HG02981 (cell line): ENCODE measurements around the gene PSMB11.
A peak's percentile ranks its signal among the peaks of the same experiment; 100 is the strongest.
"Not testable (repeated sequence)": the region's sequence is repeated elsewhere in the genome, so short reads cannot be mapped to it uniquely, and the experiment has no call there.

ENCODE experiments used
- ATAC-seq: cut with Tn5 transposase; IDR thresholded peaks from one replicate; pipeline ENCODE4 v1.9.1; 2021; ENCODE audit warnings: mild to moderate bottlenecking, moderate library complexity; ENCODE audit not compliant: unreplicated experiment

Gene PSMB11

DNA sequence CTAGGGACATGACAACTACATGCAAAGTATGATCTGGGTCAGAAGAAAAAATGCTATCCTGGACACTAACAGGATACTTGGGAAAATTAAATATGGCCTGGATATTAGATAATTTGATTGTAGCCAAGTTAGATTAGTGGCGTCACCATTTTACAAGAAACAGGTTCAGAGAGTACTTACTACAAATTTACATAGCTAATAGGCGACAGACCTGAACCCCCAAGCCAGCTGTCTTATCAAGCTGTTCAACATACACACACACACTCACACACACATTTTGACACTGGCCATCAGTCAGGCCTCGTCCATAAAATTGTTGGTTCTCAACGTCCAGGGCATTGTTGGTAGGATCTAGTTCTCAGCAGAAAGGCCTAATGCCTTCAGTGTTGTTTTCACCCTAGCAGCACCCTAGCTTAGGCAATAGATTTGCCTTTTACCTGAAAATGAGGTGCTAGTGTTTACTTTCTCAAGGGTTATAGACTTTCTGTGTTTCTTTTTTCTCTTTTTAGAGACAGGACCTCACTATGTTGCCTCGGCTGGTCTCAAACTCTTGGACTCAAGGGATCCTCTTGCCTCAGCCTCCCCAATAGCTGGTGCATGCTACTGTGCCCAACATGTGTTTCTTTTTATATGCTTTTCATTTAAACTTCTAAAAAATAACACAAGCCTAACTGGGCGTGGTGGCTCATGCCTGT is 28.8 kb upstream of the PSMB11 start:
- no peak for ATAC-seq

DNA sequence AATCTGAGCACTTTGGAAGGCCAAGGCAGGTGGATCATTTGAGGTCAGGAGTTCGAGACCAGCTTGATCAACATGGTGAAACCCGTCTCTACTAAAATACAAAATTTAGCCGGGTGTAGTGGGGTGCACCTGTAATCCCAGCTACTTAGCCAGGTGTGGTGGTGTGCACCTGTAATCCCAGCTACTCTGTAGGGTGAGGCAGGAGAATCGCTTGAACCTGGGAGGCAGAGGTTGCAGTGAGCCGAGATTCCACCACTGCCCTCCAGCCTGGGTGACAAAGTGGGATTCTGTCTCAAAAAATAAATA is 28.3 kb upstream of the PSMB11 start:
- ATAC-seq, result not testable (repeated sequence)

DNA sequence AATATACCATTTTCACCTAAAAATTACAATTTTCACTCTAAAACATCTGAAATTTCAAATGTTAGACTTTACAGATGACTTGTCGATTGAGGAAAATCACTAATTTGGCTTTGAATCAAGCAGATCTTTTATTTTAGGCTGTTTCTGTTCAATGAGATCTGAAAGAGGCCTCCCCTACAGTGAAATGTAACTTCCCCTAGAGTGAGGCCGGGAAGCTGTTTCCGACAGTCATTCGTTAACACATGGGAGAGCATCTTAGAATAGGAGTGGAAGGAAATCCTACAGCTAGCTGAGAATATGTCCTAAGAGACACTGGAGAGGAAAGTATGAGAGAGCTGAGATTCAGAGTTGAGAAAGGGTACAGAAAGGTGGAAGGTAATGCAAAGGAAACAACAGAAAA is 26.4 kb upstream of the PSMB11 start:
- ATAC-seq, result no peak

DNA sequence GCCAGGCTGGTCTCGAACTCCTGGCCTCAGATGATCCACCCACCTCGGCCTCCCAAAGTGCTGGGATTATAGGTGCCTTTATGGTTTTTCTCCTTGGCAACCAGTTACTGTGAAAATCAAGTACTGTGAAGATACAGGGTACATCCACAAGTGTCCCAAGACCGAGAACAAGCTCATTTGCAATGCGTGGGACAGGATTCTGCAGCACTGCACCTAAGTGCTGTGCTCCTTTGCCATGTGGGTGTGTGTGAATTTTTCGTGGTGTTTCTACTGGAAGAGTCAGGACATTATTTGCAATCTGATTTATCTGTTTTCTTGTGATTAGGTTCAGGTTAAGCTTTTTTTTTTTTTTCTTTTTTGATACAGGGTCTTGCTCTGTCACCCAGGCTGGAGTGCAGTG is 24.9 kb upstream of the PSMB11 start:
- no peak for ATAC-seq

GRCh38 chr14:23018107-23018506 is 23.9 kb upstream of the PSMB11 start:
- ATAC-seq, result no peak

DNA sequence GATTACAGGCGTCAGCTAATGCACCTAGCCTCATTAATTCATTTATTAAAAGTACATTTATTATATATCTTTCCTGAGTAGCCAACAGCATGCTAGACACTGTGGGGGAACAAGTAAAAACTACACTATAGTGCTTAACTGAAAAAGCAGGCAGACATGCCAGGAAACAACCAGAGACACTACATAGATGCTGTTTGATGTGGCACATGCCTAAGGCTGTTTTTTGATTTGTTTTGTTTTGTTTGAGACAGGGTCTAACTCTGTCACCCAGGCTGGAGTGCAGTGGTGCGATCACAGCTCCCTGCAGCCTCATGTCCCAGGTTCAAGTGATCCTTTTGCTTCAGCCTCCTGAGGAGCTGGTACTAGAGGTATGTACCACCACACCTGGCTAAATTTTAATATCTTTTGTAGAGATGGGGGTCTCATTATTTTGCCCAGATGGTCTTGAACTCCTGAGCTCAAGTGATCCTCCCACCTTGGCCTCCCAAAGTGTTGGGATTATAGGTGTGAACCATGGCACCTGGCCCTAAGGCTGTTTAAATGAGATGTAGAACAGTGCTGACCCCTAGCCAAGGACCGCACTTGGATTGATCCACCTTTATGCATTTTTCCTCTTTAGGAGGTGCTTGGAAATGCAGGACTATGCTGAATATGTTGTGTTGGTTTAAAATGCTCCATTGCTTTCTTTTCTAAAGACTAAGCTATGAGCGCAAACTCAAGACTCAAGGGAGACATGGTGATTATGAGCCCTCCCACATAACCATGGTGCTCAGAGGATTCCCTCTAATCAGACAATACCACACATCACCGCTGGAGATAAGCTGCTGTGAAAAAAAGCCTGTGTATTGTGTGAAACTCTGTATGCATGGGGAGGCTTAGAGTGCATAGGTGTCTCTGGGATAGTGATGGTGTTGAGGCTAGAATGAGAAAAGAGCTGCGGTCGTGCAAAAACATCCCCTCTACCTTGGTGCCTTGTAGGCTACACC is 21.6 kb upstream of the PSMB11 start:
- ATAC-seq, result no peak

DNA sequence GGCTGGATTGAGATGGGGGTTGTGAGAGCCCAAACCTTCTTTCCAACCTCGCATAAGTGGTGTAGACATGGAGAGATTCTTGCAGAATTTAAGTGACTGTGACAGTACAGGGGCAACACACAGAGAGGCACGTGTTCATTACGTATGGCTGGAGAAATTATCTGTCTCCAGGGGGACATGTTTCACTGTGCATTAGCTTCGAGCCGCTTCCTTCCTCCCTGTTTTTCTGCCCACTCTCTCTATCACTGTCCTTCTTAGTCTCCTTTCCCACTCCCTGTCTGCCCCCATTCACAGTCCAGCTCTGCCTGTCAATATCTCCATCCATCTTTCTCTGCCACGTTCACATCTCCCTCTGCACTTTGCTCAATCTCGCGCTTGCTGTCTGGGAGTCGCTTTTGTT is 20.6 kb upstream of the PSMB11 start:
- no peak for ATAC-seq

GRCh38 chr14:23021889-23022442 is 20.0 kb upstream of the PSMB11 start:
- ATAC-seq, result no peak

- no peak for ATAC-seq
Observed at GRCh38 chr14:23023022-23023794, 18.8 kb upstream of the PSMB11 start.

DNA sequence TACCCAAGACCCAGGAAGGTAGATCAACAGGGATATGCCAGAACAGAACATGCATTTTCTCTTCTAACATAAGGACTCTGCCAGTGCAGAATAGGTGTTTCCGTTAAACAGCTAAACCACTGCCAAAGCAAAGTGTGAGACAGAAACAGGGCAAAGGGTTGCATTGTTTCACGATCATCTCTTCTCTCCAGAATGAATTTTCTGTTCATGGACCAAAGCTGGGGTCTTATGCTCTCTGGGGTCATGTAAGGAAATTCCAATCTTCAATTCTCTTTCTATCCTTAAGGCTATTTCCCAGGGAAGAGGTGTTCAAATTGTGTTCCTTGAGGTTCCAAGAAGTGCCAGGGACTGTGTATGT is 18.2 kb upstream of the PSMB11 start:
- ATAC-seq, result no peak

DNA sequence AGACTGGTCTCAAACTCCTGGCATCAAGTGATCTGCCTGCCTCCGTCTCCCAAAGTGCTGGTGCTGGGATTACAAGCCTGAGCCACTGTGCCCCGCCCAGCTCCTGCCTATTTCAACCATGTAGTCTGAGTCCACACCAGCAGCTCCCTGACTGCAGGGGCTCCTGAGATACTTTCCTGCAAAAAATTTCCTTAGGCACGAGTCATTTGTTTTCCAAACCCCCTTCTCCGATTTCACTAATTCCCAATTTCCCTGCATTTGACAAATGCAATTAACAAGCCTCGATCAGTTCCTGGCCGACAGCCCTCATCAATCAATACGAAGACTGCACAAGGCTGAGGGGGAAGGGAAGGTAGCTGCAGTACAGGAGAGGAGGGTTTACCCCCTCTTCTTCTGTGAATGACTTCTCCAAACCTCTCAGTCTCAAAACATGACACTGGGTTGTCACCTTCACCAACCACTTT is 17.4 kb upstream of the PSMB11 start:
- ATAC-seq, result no peak

- no peak for ATAC-seq
Observed at GRCh38 chr14:23025151-23025814, 16.7 kb upstream of the PSMB11 start.

- ATAC-seq, result no peak
Observed at GRCh38 chr14:23028799-23029198, 13.2 kb upstream of the PSMB11 start.

DNA sequence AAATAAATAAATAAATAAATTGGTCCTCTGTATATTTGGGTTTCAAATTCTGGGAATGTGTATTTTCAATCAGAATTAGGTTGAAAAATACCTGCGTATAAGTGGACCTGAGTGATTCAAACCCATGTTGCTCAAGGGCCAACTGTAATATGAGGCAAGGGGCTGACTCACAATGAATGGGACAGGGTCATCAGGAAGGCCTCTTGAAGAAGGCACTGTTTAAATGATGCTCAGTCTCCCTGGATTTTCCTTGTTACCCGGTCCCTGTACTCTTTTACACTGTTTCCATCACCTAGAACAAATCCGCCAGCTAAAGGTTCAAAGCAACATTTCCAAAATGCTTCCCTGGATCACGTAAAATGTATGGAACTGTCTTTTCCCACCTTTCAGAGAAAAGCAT is 11.1 kb upstream of the PSMB11 start:
- no peak for ATAC-seq

DNA sequence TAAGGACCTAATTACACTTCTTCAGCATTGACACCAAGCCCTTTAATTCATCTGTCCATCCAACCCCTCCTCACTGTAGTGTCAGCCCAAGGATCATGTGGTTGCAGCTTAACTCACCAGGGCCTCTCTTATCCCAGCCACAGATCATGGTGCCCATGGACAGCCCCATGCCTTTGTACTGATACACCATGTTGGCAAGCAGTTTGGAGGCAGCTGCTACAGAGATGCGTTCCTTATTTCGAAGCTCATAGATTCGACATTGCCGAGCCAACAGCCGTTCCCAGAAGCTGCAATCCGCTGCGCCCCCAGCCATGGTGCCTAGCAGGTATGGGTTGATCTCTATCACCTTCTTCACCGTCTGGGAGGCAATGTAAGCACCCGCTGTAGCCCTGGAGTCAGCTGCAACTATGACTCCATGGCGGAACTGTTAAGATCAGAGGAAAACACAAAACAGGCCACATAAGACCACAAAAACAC is 8.7 kb upstream of the PSMB11 start:
- no peak for ATAC-seq

DNA sequence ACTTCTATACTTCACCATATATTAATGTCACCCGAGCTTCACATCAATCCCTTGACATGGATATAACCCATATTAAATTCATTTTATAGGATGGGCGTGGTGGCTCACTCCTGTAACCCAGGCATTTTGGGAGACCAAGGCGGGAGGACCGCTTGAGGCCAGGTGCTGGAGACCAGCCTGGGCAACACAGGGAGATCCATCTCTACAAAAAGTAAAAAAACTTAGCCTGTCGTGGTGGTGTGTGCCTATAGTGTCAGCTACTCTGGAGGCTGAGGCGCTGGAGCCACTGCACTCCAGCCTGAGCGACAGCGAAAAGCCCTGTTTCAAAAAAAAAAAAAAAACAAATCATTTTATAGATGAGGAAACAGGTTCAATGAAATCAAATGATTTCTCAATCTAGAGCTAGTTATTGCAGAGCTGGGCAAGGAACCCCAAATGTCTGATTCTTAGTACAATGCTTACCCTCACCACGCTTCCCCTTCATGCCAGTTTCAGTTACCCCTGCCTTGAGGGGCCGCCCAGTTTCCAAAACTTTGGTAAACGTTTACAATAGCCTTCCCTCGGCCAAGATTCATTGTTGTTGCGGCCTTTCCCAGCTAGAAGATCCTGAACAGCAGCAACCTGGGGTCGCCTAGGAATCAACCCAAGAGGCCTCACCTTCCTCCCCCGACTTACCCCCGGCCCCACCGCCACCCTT is 8.1 kb upstream of the PSMB11 start:
- no peak for ATAC-seq

- peak; percentile 91 for ATAC-seq
Observed at GRCh38 chr14:23034498-23035302, 7.3 kb upstream of the PSMB11 start, which contains the start of gene PSMB5. Gene PSMB5, minus strand, starts transcription at chr14:23034900. Its CDS starts 19 bp downstream, at chr14:23034881.

- ATAC-seq, result no peak
Observed at GRCh38 chr14:23035303-23036144, 6.5 kb upstream of the PSMB11 start.
